ENCODE data around the gene ITPRIPL1. TPM values are rescaled to one million over a fixed set of nuclear protein-coding genes. Genes with fewer than 3 reads are reported as not detected.

ITPRIPL1 gene
- total RNA-seq, 1 donor from 2014 or later = 4.3 TPM

DNA sequence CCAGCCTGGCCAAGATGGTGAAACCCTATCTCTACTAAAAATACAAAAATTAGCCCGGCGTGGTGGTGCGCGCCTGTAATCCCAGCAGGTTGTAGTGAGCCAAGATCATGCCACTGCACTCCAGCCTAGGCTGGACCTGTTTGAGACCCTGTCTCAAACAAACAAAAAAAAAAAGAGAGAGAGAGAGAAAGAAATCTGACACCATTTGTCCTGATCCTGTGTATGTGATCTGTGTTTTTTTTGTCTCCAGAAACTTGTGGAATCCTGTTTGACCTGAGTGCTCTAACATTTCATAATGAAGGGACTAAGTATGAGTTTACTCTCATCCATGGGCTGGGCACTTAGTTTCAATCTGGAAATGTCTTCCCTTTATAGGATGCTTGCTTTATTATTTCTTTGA is 6.4 kb upstream of the ITPRIPL1 start:
- H3K27ac Mint-ChIP-seq = no peak overlapping the region
- TF ChIP-seq EZH2phosphoT487 (IDR thresholded peaks at IDR 0.05) (no peak), EZH2 (IDR thresholded peaks at IDR 0.05) (no peak)
- TF ChIP-seq, protein P1, sequence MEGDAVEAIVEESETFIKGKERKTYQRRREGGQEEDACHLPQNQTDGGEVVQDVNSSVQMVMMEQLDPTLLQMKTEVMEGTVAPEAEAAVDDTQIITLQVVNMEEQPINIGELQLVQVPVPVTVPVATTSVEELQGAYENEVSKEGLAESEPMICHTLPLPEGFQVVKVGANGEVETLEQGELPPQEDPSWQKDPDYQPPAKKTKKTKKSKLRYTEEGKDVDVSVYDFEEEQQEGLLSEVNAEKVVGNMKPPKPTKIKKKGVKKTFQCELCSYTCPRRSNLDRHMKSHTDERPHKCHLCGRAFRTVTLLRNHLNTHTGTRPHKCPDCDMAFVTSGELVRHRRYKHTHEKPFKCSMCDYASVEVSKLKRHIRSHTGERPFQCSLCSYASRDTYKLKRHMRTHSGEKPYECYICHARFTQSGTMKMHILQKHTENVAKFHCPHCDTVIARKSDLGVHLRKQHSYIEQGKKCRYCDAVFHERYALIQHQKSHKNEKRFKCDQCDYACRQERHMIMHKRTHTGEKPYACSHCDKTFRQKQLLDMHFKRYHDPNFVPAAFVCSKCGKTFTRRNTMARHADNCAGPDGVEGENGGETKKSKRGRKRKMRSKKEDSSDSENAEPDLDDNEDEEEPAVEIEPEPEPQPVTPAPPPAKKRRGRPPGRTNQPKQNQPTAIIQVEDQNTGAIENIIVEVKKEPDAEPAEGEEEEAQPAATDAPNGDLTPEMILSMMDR (IDR thresholded peaks at IDR 0.05) = no peak
- no peak overlapping the region for H2AFZ ChIP-seq (replicated peaks)
- peaks cover 3% of the 10 kb centered on the region for H3K36me3 Mint-ChIP-seq
- H3K27me3 ChIP-seq = peaks cover 54% of the 10 kb centered on the region
- no peaks in the 10 kb centered on the region for H4K20me1 ChIP-seq (ENCODE audit: low read depth)
- H3K27ac ChIP-seq = no peak overlapping the region
- no peaks in the 10 kb centered on the region for H3K9me3 ChIP-seq (ENCODE audit: low read depth)
- no peaks in the 10 kb centered on the region for H3K9me3 Mint-ChIP-seq
- H3K4me1 ChIP-seq = peaks cover 17% of the 10 kb centered on the region
- peaks cover 27% of the 10 kb centered on the region for H3K27me3 Mint-ChIP-seq (ENCODE audit: insufficient read depth, low read depth)
- H3K9ac ChIP-seq = no peak overlapping the region
- H3K36me3 ChIP-seq = no peaks in the 10 kb centered on the region
- no peak overlapping the region for H3K4me2 ChIP-seq
- H3K79me2 ChIP-seq (ENCODE audit: low read depth) = no peaks in the 10 kb centered on the region
- no peak overlapping the region for H3K4me3 ChIP-seq
- H3K4me3 Mint-ChIP-seq = no peak overlapping the region
- peaks cover 26% of the 10 kb centered on the region for H3F3A ChIP-seq (ENCODE audit: low read depth)
- H3K4me1 Mint-ChIP-seq = peaks cover 37% of the 10 kb centered on the region
- DNase-seq (ENCODE audit: low spot score) = no peak

GRCh38 chr2:96319396-96319795 is 5.7 kb upstream of the ITPRIPL1 start:
- Mint-ChIP-seq H3K36me3 (peaks cover 3% of the 10 kb centered on the region), H3K4me1 (peaks cover 37% of the 10 kb centered on the region), H3K9me3 (no peaks in the 10 kb centered on the region), H3K27me3 (ENCODE audit: insufficient read depth, low read depth) (peaks cover 28% of the 10 kb centered on the region), H3K4me3 (no peak overlapping the region), H3K27ac (no peak overlapping the region)
- no peaks in the 10 kb centered on the region for H3K79me2 ChIP-seq (ENCODE audit: low read depth)
- H3K9ac ChIP-seq = no peak overlapping the region
- H3K9me3 ChIP-seq (ENCODE audit: low read depth) = no peaks in the 10 kb centered on the region
- no peaks in the 10 kb centered on the region for H3K36me3 ChIP-seq
- H3K4me2 ChIP-seq = no peak overlapping the region
- H3K4me1 ChIP-seq = peaks cover 17% of the 10 kb centered on the region
- H3K27ac ChIP-seq = no peak overlapping the region
- H3F3A ChIP-seq (ENCODE audit: low read depth) = peaks cover 26% of the 10 kb centered on the region
- no peak overlapping the region for H2AFZ ChIP-seq (replicated peaks)
- DNase-seq (ENCODE audit: low spot score) = no peak
- H3K4me3 ChIP-seq = no peak overlapping the region
- H3K27me3 ChIP-seq = peaks cover 60% of the 10 kb centered on the region
- TF ChIP-seq EZH2 (IDR thresholded peaks at IDR 0.05) = no peak
- TF ChIP-seq, protein P1 (IDR thresholded peaks at IDR 0.05) = no peak
- no peak for TF ChIP-seq EZH2phosphoT487 (IDR thresholded peaks at IDR 0.05)
- H4K20me1 ChIP-seq (ENCODE audit: low read depth) = no peaks in the 10 kb centered on the region

DNA sequence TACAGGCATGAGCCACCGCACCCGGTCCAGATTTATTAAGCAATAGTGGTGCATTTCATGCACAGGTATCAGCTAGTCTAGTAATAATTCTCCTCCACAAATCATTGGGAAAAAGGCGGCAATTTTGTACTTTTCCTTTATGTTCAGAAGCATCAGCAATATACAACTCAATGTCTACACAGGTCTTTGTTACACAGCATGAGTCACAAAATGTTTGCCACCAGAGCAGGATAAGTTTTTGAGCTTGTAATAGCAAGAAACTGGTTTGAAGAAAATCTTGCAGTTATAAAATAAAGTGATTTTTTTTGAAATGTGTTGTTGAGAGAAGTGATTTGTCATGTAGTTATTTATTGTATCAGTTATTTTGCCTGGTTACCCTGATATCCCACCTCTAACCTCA is 4.8 kb upstream of the ITPRIPL1 start:
- Histone ChIP-seq H2AFZ (replicated peaks) (no peak overlapping the region), H3K27ac (no peak overlapping the region), H3K27me3 (peaks cover 70% of the 10 kb centered on the region), H3K9me3 (ENCODE audit: low read depth) (no peaks in the 10 kb centered on the region), H3K36me3 (no peaks in the 10 kb centered on the region), H3K79me2 (ENCODE audit: low read depth) (no peaks in the 10 kb centered on the region), H4K20me1 (ENCODE audit: low read depth) (no peaks in the 10 kb centered on the region), H3K4me3 (peak overlapping the region; percentile 55), H3F3A (ENCODE audit: low read depth) (peaks cover 26% of the 10 kb centered on the region), H3K4me1 (peaks cover 23% of the 10 kb centered on the region), H3K4me2 (peak overlapping the region; percentile 84), H3K9ac (no peak overlapping the region)
- TF ChIP-seq EZH2phosphoT487 (IDR thresholded peaks at IDR 0.05) = no peak
- no peak for TF ChIP-seq EZH2 (IDR thresholded peaks at IDR 0.05)
- TF ChIP-seq, protein P1 (IDR thresholded peaks at IDR 0.05) = no peak
- Mint-ChIP-seq H3K4me1 (peaks cover 37% of the 10 kb centered on the region), H3K9me3 (no peaks in the 10 kb centered on the region), H3K27ac (no peak overlapping the region), H3K36me3 (peaks cover 3% of the 10 kb centered on the region), H3K27me3 (ENCODE audit: insufficient read depth, low read depth) (peaks cover 30% of the 10 kb centered on the region), H3K4me3 (peak overlapping the region; percentile 88)
- no peak for DNase-seq (ENCODE audit: low spot score)
